COLO829 (cell line): ENCODE results near the gene GPR143.
"Not testable (repeated sequence)": the region's sequence is repeated elsewhere in the genome, so short reads cannot be mapped to it uniquely, and the experiment has no call there.

Source experiments
- DNase-seq: peaks from one replicate; pipeline ENCODE4 v3.0.0; 2012; ENCODE audit warnings: low spot score

The GPR143 gene

DNA sequence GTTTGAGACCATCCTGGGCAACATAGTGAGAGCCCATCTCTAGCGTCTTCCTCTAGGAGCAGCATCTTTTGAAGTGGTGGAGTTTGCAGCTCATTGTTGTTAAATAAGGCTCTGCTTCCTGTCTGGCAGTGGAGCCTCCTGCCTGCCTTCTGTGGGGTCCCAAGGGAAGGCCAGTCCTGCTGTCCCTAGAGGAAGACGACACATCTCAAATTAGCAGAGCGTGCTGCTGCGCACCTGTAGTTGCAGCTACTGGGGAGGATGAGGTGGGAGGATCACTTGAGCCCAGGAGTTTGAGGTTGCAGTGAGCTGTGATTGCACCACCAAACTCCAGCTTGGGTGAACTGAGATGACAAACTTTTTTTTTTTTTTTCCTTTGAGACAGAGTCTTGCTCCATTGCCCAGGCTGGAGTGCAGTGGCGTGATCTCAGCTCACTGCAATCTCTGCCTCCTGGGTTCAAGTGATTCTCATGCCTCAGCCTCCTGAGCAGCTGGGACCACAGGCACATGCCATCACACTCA, 2.7 kb upstream of the GPR143 start:
- DNase-seq = not testable (repeated sequence)

DNA sequence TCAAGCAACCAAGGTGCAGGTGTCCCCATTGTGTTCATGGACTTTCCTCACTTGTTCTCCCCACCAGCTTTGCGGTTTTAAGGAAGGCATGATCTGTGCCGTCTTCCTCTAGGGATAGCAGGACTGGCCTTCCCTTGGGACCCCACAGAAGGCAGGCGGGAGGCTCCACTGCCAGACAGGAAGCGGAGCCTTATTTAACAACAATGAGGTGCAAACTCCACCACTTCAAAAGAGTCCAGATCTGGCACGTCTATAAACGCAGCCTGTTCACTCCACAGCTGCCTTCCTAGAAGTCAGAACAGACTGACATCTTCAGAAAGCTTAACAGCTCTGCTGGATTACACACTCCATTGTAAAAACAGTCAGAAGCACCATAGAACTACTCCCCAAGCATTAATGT, 1.7 kb upstream of the GPR143 start:
- DNase-seq = no peak

- no peak for DNase-seq
Observed at GRCh38 chrX:9765072-9765736, 443 bp downstream of the GPR143 start.

GRCh38 chrX:9759337-9759736, 6.3 kb downstream of the GPR143 start:
- no peak for DNase-seq

DNA sequence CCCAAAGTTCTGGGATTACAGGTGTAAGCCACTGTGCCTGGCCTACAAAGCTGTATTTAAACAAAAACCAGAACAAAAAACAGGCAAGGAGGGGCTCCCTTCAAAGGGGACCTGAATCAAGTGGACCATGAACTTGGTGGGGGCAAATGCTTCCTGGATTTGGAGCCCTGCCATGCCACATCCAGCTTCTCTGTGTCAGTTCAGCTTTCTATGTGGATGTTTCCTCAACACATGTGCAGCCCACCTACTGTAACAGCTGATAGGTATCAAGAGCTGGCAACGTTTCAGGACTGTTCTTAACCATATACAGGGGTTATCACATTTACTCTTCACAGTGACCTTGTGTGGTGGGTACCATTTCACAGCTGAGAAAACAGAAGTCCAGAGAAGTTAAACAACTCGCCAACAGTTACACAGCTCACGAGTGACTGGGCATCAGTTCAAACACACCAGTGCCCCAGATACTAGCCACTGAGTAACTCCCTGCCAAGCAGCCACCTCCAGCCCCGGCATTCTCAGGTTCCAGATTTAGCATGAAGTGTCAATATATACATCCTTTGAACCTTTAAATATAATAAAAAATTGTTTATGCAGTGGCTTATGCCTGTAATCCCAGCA, 7.5 kb downstream of the GPR143 start:
- no peak for DNase-seq

DNA sequence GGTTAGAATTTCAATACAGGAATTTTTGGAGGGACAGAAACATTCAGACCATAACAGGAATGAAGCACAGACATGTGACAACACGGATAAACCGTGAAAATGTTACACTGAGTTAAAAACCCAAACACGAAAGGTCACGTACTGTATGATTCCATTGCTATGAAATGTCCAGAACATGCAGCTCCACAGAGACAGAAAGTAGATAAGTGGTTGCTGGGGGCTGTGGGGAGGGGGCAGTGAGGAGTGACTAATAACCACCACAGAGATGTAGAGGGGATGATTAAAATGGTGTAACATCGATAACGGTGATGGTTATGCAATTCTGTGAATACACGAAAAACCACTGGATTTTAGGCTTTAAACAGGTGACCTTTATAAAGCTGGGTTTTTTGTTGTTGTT, 8.3 kb downstream of the GPR143 start:
- DNase-seq = no peak

GRCh38 chrX:9749146-9749692, 16.4 kb downstream of the GPR143 start:
- no peak for DNase-seq

DNA sequence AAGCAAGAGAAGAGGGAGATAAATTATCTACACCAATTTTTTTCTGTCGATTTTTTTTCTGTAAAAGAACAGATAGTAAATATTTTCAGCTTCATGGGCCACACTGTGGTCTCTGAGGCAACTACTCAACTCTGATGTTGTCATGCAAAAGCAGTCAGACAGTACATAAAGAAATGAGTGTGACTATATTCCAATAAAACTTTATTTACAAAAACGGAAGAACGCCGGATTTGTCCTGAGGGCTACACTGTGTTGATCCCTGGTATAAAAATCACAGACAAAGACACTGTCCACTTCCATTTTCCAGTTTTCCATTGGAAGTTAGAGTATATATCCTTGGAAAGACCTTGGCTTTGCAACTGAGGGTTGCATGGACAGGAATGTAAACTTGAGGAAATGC, 18.0 kb downstream of the GPR143 start:
- no peak for DNase-seq

- DNase-seq = peak; percentile 40
Observed at GRCh38 chrX:9746148-9746888, 19.3 kb downstream of the GPR143 start.

GRCh38 chrX:9745417-9746115, 20.1 kb downstream of the GPR143 start:
- no peak for DNase-seq

DNA sequence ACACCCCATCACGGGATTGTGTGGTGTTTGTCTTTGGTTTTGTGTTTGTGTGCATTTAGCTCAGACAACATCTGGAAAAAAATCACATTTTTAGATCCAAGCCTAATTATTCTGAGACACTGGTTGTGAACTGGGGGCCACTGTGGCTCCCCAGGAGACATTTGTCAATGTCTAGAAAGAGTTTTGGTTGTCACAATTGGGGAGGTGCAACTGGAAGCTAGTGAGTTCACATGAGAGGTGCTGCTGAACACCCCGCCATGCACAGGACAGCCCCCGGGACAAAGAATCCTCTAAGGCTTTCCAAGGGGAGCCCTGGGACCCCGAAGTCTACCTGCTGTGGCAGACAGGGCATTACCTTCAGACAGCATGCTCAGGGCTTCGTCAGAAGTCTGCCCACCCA, 26.5 kb downstream of the GPR143 start:
- no peak for DNase-seq

DNA sequence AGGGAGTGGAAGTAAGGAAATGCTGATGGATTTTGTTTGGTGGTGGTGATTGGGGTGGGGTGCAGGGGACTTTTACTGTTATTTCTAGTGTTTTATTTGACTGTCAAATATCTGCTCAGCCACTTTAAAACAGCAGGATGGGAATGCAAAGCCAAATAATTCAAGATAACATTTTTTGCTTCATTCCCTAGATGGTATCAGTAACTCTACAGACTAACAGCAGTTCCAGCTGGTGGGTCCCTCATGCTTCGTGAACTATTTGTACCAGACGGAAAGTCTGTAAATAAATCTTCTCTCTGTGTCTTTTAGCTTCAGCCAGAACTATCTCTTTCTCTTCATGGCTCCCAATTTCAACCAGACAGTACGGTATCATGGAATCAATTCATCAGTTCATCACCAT, 27.5 kb downstream of the GPR143 start:
- no peak for DNase-seq

DNA sequence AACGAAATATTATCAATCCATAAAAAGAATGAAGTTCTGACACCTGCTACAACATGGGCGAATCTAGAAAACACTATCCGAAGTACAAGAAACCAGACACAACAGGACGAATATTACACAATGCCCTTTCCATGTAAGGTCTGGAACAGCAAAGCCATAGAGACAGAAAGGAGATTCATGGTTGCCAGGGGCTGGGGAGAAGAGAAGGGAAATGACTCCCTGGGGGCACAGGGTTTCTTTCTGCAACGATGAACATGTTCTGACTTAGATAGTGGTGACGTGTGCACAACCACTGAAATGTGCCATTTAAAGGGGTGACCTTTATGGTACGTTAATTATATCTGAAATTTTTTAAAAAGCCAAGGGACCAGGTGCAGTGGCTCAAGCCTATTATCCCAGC, 28.3 kb downstream of the GPR143 start:
- DNase-seq = no peak

- DNase-seq = no peak
Observed at GRCh38 chrX:9730752-9731151, 34.9 kb downstream of the GPR143 start.

- no peak for DNase-seq
Observed at GRCh38 chrX:9730078-9730477, 35.6 kb downstream of the GPR143 start.

GRCh38 chrX:9729171-9729885, 36.3 kb downstream of the GPR143 start:
- peak; percentile 8 for DNase-seq

- DNase-seq = no peak
Observed at GRCh38 chrX:9728261-9728660, 37.4 kb downstream of the GPR143 start.

DNA sequence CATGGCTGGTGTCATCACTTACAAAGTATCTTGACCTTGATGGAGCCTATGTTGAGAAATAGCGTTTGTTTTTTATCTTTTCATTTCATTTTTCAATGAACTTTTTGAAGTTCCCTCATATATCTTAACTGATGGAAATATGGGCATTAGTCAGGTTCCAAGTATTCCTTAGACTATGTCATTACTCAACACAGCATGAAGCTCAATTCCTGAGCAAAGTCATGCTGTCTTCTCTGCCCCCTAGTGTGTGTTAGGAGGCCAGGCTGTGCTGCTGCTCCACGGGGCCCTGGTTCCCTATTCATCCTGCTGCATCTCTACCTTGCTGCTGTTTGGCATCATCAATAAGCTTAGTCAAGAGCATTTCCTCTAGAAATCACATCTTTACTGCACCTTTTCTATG, 40.9 kb downstream of the GPR143 start:
- DNase-seq = no peak

DNA sequence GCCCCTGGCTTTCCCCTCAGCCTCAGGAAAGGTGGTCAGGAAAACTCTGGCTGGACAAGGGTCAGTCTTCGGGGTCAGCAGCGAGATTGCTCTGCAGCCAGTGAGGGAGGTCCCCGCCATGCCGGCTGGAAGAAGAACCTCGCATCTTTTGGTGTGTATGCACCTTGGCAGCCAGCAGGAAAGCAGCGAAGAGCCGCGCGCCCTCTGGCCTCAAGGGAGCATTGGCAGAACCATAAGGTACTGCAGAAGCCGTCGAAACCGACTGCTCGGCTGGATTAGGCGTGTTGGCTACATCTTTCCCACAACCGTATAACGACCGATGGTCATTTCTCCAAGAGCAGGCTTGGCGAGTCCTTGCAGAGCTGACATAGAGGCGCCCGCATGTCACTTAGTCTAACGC, 48.3 kb downstream of the GPR143 start:
- no peak for DNase-seq

GRCh38 chrX:9710332-9710731, 55.3 kb downstream of the GPR143 start:
- DNase-seq = no peak

DNA sequence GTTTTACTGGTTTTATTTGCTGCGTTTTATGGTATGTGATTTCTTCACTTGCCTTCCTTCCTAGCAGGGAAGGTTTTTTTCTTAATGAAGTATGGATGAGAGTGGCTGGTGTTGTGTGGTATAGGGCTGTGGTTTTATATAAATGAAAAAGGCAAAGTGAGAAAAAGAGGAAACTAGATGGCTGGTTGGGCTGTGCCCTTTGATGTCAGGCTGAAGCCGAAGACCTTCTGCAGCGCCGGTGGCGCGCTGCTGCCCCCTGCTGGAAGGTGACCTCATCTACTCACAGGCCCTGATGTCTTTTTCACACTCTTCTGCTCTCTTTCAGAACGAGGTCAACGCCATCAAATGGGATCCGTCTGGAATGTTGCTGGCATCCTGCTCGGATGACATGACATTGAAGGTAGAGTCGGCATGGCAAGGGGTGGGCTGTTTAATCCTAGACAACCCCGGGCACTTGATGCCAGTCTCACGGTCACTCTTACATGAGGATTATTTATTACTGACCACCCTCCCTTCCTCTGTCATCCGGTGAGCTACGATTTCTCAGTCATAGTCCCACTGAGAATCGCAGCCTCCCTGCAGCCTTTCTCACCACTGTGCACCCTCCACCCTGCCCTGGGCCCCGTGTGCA, 56.6 kb downstream of the GPR143 start:
- peak; percentile 59 for DNase-seq
